Trophoblast cell (in vitro differentiated cells and primary cell): ENCODE measurements around the gene ZNF667.

Experiments used
- DNase-seq, 2 donors: peaks; one replicate each; pipeline ENCODE4 v3.0.0-alpha.2; 2016
- H2AFZ ChIP-seq: 2 replicates; pipeline ENCODE4 v1.6.1; 2013; ENCODE audit warnings: low read length, moderate library complexity, mild to moderate bottlenecking; ENCODE audit not compliant: insufficient read depth, poor library complexity
- H2AK5ac ChIP-seq: 2 replicates; pipeline ENCODE4 v1.6.1; 2013; ENCODE audit warnings: mild to moderate bottlenecking, low read length
- H2BK120ac ChIP-seq: 2 replicates; pipeline ENCODE4 v1.6.1; 2013; ENCODE audit warnings: low read length, mild to moderate bottlenecking, moderate library complexity; ENCODE audit not compliant: insufficient read depth, poor library complexity
- H2BK12ac ChIP-seq: 2 replicates; pipeline ENCODE4 v1.6.1; 2013; ENCODE audit warnings: mild to moderate bottlenecking, low read length, moderate library complexity
- H2BK5ac ChIP-seq: 2 replicates; pipeline ENCODE4 v1.6.1; 2013; ENCODE audit warnings: low read length, low read depth, moderate library complexity, mild to moderate bottlenecking; ENCODE audit not compliant: poor library complexity
- H3K14ac ChIP-seq: 2 replicates; pipeline ENCODE4 v1.6.1; 2013; ENCODE audit warnings: mild to moderate bottlenecking, low read length
- H3K18ac ChIP-seq: 2 replicates; pipeline ENCODE4 v1.6.1; 2013; ENCODE audit warnings: mild to moderate bottlenecking, low read length
- H3K23ac ChIP-seq: 2 replicates; pipeline ENCODE4 v1.6.1; 2013; ENCODE audit warnings: low read length
- H3K27ac ChIP-seq: 2 replicates; pipeline ENCODE4 v1.5.1; 2013; ENCODE audit warnings: low read depth, mild to moderate bottlenecking, inconsistent platforms, low read length, moderate library complexity
- H3K27me3 ChIP-seq: 2 replicates; pipeline ENCODE4 v1.6.1; 2013; ENCODE audit warnings: inconsistent platforms, mild to moderate bottlenecking, low read length, moderate library complexity; ENCODE audit not compliant: insufficient read depth
- H3K36me3 ChIP-seq, 2 experiments: 1 replicate in 1 of 2; 2 replicates in 1 of 2; pipeline ENCODE4 v1.6.1; 2013; ENCODE audit warnings: low read length in 2 of 2, mild to moderate bottlenecking in 2 of 2, moderate library complexity in 1 of 2; ENCODE audit not compliant: insufficient read depth in 2 of 2, control insufficient read depth in 1 of 2
- H3K4ac ChIP-seq: 2 replicates; pipeline ENCODE4 v1.6.1; 2013; ENCODE audit warnings: low read depth, mild to moderate bottlenecking, low read length, moderate library complexity
- H3K4me1 ChIP-seq, 2 experiments: 1 replicate in 1 of 2; 2 replicates in 1 of 2; pipeline ENCODE4 v1.6.1; 2013; ENCODE audit warnings: low read length in 2 of 2, mild to moderate bottlenecking in 2 of 2, moderate library complexity in 1 of 2; ENCODE audit not compliant: insufficient read depth in 2 of 2, control insufficient read depth in 1 of 2
- H3K4me2 ChIP-seq: 2 replicates; pipeline ENCODE4 v1.6.1; 2013; ENCODE audit warnings: inconsistent platforms, mild to moderate bottlenecking, low read length, moderate library complexity
- H3K4me3 ChIP-seq: 2 replicates; pipeline ENCODE4 v1.5.1; 2013; ENCODE audit warnings: mild to moderate bottlenecking, low read depth, low read length, inconsistent platforms
- H3K79me1 ChIP-seq: one replicate; pipeline ENCODE4 v1.6.1; 2013; ENCODE audit warnings: low read length
- H3K79me2 ChIP-seq: 2 replicates; pipeline ENCODE4 v1.6.1; 2013; ENCODE audit warnings: low read length, mild to moderate bottlenecking; ENCODE audit not compliant: control insufficient read depth, insufficient read depth, poor library complexity
- H3K9ac ChIP-seq: 2 replicates; pipeline ENCODE4 v1.6.1; 2013; ENCODE audit warnings: mild to moderate bottlenecking, low read length
- H3K9me3 ChIP-seq: 2 replicates; pipeline ENCODE4 v1.6.1; 2013; ENCODE audit warnings: low read depth, mild to moderate bottlenecking, control low read depth, inconsistent platforms, low read length; ENCODE audit not compliant: insufficient read depth
- H4K12ac ChIP-seq: 2 replicates; pipeline ENCODE4 v1.6.1; 2013; ENCODE audit warnings: low read depth, mild to moderate bottlenecking, low read length, moderate library complexity
- H4K8ac ChIP-seq: 2 replicates; pipeline ENCODE4 v1.6.1; 2013; ENCODE audit warnings: low read depth, mild to moderate bottlenecking, low read length, moderate library complexity
- H4K91ac ChIP-seq: one replicate; pipeline ENCODE4 v1.6.1; 2013; ENCODE audit warnings: low read depth, mild to moderate bottlenecking, low read length, moderate library complexity
- WGBS: extraction: QIAGEN DNeasy Blood & Tissue Kit; methylation state at CpG from one replicate; pipeline ENCODE4 v1.1.7; 2013; ENCODE audit warnings: missing lambda C conversion rate; ENCODE audit not compliant: insufficient read length, insufficient coverage; ENCODE audit errors: extremely low coverage; 5-methylcytosine and 5-hydroxymethylcytosine counted together

ZNF667 gene

DNA sequence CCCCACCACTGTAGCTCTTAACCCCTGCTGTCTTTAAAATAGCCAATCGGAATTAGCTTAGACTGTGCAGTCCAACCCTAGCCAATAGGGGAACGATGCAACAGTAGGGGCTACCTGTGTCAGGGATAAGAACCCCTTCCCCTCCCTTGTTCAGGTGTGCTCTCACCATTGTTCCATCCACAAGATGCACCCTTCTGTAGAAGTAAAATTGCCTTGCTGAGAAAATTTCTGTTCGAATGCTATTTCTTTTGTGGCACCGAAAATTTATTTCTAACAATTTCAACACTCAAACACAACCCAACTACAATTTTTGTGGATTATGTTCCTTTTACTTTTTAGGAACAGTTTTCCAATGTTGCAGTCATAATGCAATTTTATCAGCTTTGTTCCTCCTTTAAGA, 76.7 kb downstream of the ZNF667 start:
- no peak for DNase-seq
- peaks cover 22% of the 10 kb centered on the region for H3K9me3 ChIP-seq
- peaks cover 3 to 14% of the 10 kb centered on the region in 2 experiments for H3K36me3 ChIP-seq
- H3K27ac ChIP-seq = no peak overlapping the region
- H2AFZ ChIP-seq = no peak overlapping the region
- no peak overlapping the region for H3K18ac ChIP-seq
- no peak overlapping the region for H4K12ac ChIP-seq
- H3K4me1 ChIP-seq = peaks cover 0 to 8% of the 10 kb centered on the region in 2 experiments
- no peak overlapping the region for H2BK120ac ChIP-seq
- no peak overlapping the region for H3K4ac ChIP-seq
- H3K23ac ChIP-seq = no peak overlapping the region
- H3K4me3 ChIP-seq = no peak overlapping the region
- peaks cover 5% of the 10 kb centered on the region for H3K79me2 ChIP-seq
- no peak overlapping the region for H2BK5ac ChIP-seq
- no peak overlapping the region for H3K4me2 ChIP-seq
- no peak overlapping the region for H4K8ac ChIP-seq
- H2BK12ac ChIP-seq = no peak overlapping the region
- no CpG with 5 or more reads among the region's 4 CpGs for WGBS
- H3K79me1 ChIP-seq = peaks cover 9% of the 10 kb centered on the region
- no peaks in the 10 kb centered on the region for H3K27me3 ChIP-seq
- H3K9ac ChIP-seq = no peak overlapping the region
- no peak overlapping the region for H2AK5ac ChIP-seq
- H4K91ac ChIP-seq = no peak overlapping the region
- no peak overlapping the region for H3K14ac ChIP-seq

DNA sequence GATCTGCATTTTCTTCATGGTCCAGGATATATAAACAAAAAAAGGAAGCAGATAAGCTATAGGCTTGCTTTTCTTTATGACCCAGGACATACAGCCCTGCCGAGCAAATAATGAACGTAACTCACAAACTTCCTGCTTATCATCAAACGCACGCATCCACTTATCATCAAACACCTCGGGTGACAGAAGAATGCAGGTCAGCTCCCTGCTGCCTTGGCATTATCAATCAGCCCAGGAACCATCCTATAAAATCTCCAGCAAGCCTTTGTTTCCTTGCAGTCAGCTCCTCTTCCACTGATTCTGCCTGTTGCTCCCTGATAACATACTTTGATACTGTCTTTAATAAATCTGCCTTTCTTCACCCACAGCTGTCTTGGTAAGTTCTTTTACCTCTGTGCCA, 78.3 kb downstream of the ZNF667 start:
- Histone ChIP-seq H3K4me1 (peaks cover 2% of the 10 kb centered on the region in 2 experiments), H2BK120ac (no peak overlapping the region), H3K79me1 (peaks cover 2% of the 10 kb centered on the region), H3K18ac (no peak overlapping the region), H2AK5ac (no peak overlapping the region), H3K14ac (no peak overlapping the region), H2AFZ (no peak overlapping the region), H3K9me3 (peaks cover 11% of the 10 kb centered on the region), H2BK5ac (no peak overlapping the region), H3K4me3 (no peak overlapping the region), H3K4me2 (no peak overlapping the region), H3K4ac (no peak overlapping the region), H2BK12ac (no peak overlapping the region), H3K36me3 (peaks cover 3 to 14% of the 10 kb centered on the region in 2 experiments), H3K27me3 (no peaks in the 10 kb centered on the region), H4K91ac (no peak overlapping the region), H3K27ac (no peak overlapping the region), H3K79me2 (no peaks in the 10 kb centered on the region), H3K23ac (no peak overlapping the region), H4K8ac (no peak overlapping the region), H3K9ac (no peak overlapping the region), H4K12ac (no peak overlapping the region)
- no peak for DNase-seq
- WGBS = no CpG with 5 or more reads among the region's 5 CpGs

- Histone ChIP-seq H2AFZ (peak within 1 kb of the TSS; percentile 99), H3K27me3 (no peaks in the 10 kb centered on the region), H2AK5ac (no peak within 1 kb of the TSS), H3K36me3 (peaks cover 4 to 8% of the 10 kb centered on the region in 2 experiments), H3K4me1 (peaks cover 0 to 2% of the 10 kb centered on the region in 2 experiments), H3K4me3 (peak within 1 kb of the TSS; percentile 87), H2BK120ac (peak within 1 kb of the TSS; percentile 89), H3K18ac (peak within 1 kb of the TSS; percentile 95), H3K14ac (peak within 1 kb of the TSS; percentile 91), H3K23ac (no peak within 1 kb of the TSS), H2BK5ac (peak within 1 kb of the TSS; percentile 93), H3K79me1 (peaks cover 6% of the 10 kb centered on the region), H4K91ac (peak within 1 kb of the TSS; percentile 95), H3K79me2 (peaks cover 2% of the 10 kb centered on the region), H3K27ac (peak within 1 kb of the TSS; percentile 91), H4K12ac (peak within 1 kb of the TSS; percentile 98), H3K4me2 (peak within 1 kb of the TSS; percentile 74), H3K9me3 (peaks cover 11% of the 10 kb centered on the region), H4K8ac (peak within 1 kb of the TSS; percentile 99), H3K4ac (peak within 1 kb of the TSS; percentile 57), H2BK12ac (no peak within 1 kb of the TSS), H3K9ac (peak within 1 kb of the TSS; percentile 99)
- WGBS = no CpG with 5 or more reads among the region's 73 CpGs
- peak; percentile 88 to 94 for DNase-seq
Observed at GRCh38 chr19:56393119-56394012, 83.8 kb downstream of the ZNF667 start, which contains the start of gene ZNF582. TSS of gene ZNF582 (minus strand) at chr19:56393534. CDS start at chr19:56391752, 1,782 bp downstream.
